ENCODE results near the gene NPSR1.

Gene NPSR1

GRCh38 chr7:34825221-34825620, 167.2 kb downstream of the NPSR1 start (continued):
- no peak for TF ChIP-seq TSHZ2 (CRISPR knock-in tag; IDR thresholded peaks at IDR 0.05)
- no peak for TF ChIP-seq ZNF565 (CRISPR knock-in tag; conservative IDR thresholded peaks at IDR 0.05; ENCODE audit: low read depth)
- TF ChIP-seq ZNF8 (CRISPR knock-in tag; IDR thresholded peaks at IDR 0.05), result no peak
- TF ChIP-seq ARNTL (CRISPR knock-in tag; IDR thresholded peaks at IDR 0.05; ENCODE audit: borderline replicate concordance, low read depth), result no peak
- no peak for TF ChIP-seq TCF4 (CRISPR knock-in tag; IDR thresholded peaks at IDR 0.05; ENCODE audit: borderline replicate concordance)
- TF ChIP-seq SNAI2 (CRISPR knock-in tag; IDR thresholded peaks at IDR 0.05), result no peak
- TF ChIP-seq ISL1 (CRISPR knock-in tag; IDR thresholded peaks at IDR 0.05), result no peak
- no peak for TF ChIP-seq ZC3H10 (CRISPR knock-in tag; IDR thresholded peaks at IDR 0.05)
- TF ChIP-seq RARB (CRISPR knock-in tag; IDR thresholded peaks at IDR 0.05), result no peak
- TF ChIP-seq OSR1 (CRISPR knock-in tag; IDR thresholded peaks at IDR 0.05), result no peak
- no peak for TF ChIP-seq GLIS3 (CRISPR knock-in tag; IDR thresholded peaks at IDR 0.05)

GRCh38 chr7:34830390-34830789, 172.4 kb downstream of the NPSR1 start:
- TF ChIP-seq PPARA (CRISPR knock-in tag; IDR thresholded peaks at IDR 0.05; ENCODE audit: borderline replicate concordance) (no peak), ZNF8 (CRISPR knock-in tag; IDR thresholded peaks at IDR 0.05) (no peak), TCF4 (CRISPR knock-in tag; IDR thresholded peaks at IDR 0.05; ENCODE audit: borderline replicate concordance) (no peak), SNAI2 (CRISPR knock-in tag; IDR thresholded peaks at IDR 0.05) (no peak), PATZ1 (CRISPR knock-in tag; IDR thresholded peaks at IDR 0.05; ENCODE audit: borderline replicate concordance) (no peak), ZFP30 (CRISPR knock-in tag; IDR thresholded peaks at IDR 0.05) (no peak), RARB (CRISPR knock-in tag; IDR thresholded peaks at IDR 0.05) (no peak), CSRNP3 (CRISPR knock-in tag; IDR thresholded peaks at IDR 0.05) (no peak), ZC3H10 (CRISPR knock-in tag; IDR thresholded peaks at IDR 0.05) (no peak), ZNF565 (CRISPR knock-in tag; conservative IDR thresholded peaks at IDR 0.05; ENCODE audit: low read depth) (no peak), TSHZ2 (CRISPR knock-in tag; IDR thresholded peaks at IDR 0.05) (no peak), GLIS3 (CRISPR knock-in tag; IDR thresholded peaks at IDR 0.05) (no peak), TOX (CRISPR knock-in tag; IDR thresholded peaks at IDR 0.05; ENCODE audit: borderline replicate concordance) (no peak), BACH2 (CRISPR knock-in tag; IDR thresholded peaks at IDR 0.05; ENCODE audit: borderline replicate concordance) (no peak), CREB5 (CRISPR knock-in tag; IDR thresholded peaks at IDR 0.05; ENCODE audit: low read depth) (no peak), CSDC2 (CRISPR knock-in tag; IDR thresholded peaks at IDR 0.05) (no peak)
- no peak for ATAC-seq

GRCh38 chr7:34831436-34831835, 173.4 kb downstream of the NPSR1 start:
- TF ChIP-seq ZNF8 (CRISPR knock-in tag; IDR thresholded peaks at IDR 0.05) (no peak), ZFP3 (CRISPR knock-in tag; IDR thresholded peaks at IDR 0.05) (no peak), ESRRG (CRISPR knock-in tag; IDR thresholded peaks at IDR 0.05) (no peak), ZFP30 (CRISPR knock-in tag; IDR thresholded peaks at IDR 0.05) (no peak), BACH2 (CRISPR knock-in tag; IDR thresholded peaks at IDR 0.05; ENCODE audit: borderline replicate concordance) (no peak), ARNTL (CRISPR knock-in tag; IDR thresholded peaks at IDR 0.05; ENCODE audit: borderline replicate concordance, low read depth) (no peak)
- ATAC-seq, result no peak

Data from SK-N-SH treated with all-trans-retinoic acid at 6 μM for 48 hours (cell line).